ENCODE measurements around the gene NBPF12. TPM values are rescaled to one million over a fixed set of nuclear protein-coding genes. Genes with fewer than 3 reads are reported as not detected.
A peak's percentile ranks its signal among the peaks of the same experiment; 100 is the strongest.
"Not testable (repeated sequence)": the region's sequence is repeated elsewhere in the genome, so short reads cannot be mapped to it uniquely, and the experiment has no call there.

The NBPF12 gene
- polyA plus RNA-seq (ENCODE audit: insufficient read length): 13.1 TPM

- DNase-seq (ENCODE audit: low read depth): peak; percentile 34
Measured at GRCh38 chr1:146938242-146938902, at the start of gene NBPF12. Gene NBPF12 (plus strand): TSS chr1:146938324. CDS start chr1:146960144, 21,820 bp downstream.

GRCh38 chr1:146891355-146891754 is 46.8 kb upstream of the NBPF12 start:
- DNase-seq (ENCODE audit: low read depth): not testable (repeated sequence)

- not testable (repeated sequence) for DNase-seq (ENCODE audit: low read depth)
Measured at GRCh38 chr1:146892331-146892730, 45.8 kb upstream of the NBPF12 start.

- DNase-seq (ENCODE audit: low read depth): not testable (repeated sequence)
Measured at GRCh38 chr1:146907565-146908261, 30.4 kb upstream of the NBPF12 start.

- DNase-seq (ENCODE audit: low read depth): not testable (repeated sequence)
Measured at GRCh38 chr1:146912975-146913374, 25.1 kb upstream of the NBPF12 start.

- not testable (repeated sequence) for DNase-seq (ENCODE audit: low read depth)
Measured at GRCh38 chr1:146920811-146921210, 17.3 kb upstream of the NBPF12 start.

GRCh38 chr1:146922614-146923013 is 15.5 kb upstream of the NBPF12 start:
- not testable (repeated sequence) for DNase-seq (ENCODE audit: low read depth)

GRCh38 chr1:146924106-146924505 is 14.0 kb upstream of the NBPF12 start:
- not testable (repeated sequence) for DNase-seq (ENCODE audit: low read depth)

- not testable (repeated sequence) for DNase-seq (ENCODE audit: low read depth)
Measured at GRCh38 chr1:146926413-146926812, 11.7 kb upstream of the NBPF12 start.

GRCh38 chr1:146930225-146930624 is 7.9 kb upstream of the NBPF12 start:
- not testable (repeated sequence) for DNase-seq (ENCODE audit: low read depth)

GRCh38 chr1:146934390-146935223 is 3.5 kb upstream of the NBPF12 start:
- not testable (repeated sequence) for DNase-seq (ENCODE audit: low read depth)

- not testable (repeated sequence) for DNase-seq (ENCODE audit: low read depth)
Measured at GRCh38 chr1:146937462-146937861, 662 bp upstream of the NBPF12 start.

GRCh38 chr1:146938927-146939786 is 1.0 kb downstream of the NBPF12 start:
- not testable (repeated sequence) for DNase-seq (ENCODE audit: low read depth)

- DNase-seq (ENCODE audit: low read depth): not testable (repeated sequence)
Measured at GRCh38 chr1:146940293-146940692, 2.2 kb downstream of the NBPF12 start.

- not testable (repeated sequence) for DNase-seq (ENCODE audit: low read depth)
Measured at GRCh38 chr1:146943342-146943886, 5.3 kb downstream of the NBPF12 start.

- not testable (repeated sequence) for DNase-seq (ENCODE audit: low read depth)
Measured at GRCh38 chr1:146948127-146948526, 10.0 kb downstream of the NBPF12 start.

GRCh38 chr1:146964340-146964739 is 26.2 kb downstream of the NBPF12 start:
- DNase-seq (ENCODE audit: low read depth): peak; percentile 9

GRCh38 chr1:146966351-146966750 is 28.2 kb downstream of the NBPF12 start:
- not testable (repeated sequence) for DNase-seq (ENCODE audit: low read depth)

GRCh38 chr1:146970656-146971055 is 32.5 kb downstream of the NBPF12 start:
- DNase-seq (ENCODE audit: low read depth): peak; percentile 13

GRCh38 chr1:146972681-146973080 is 34.6 kb downstream of the NBPF12 start:
- DNase-seq (ENCODE audit: low read depth): not testable (repeated sequence)

GRCh38 chr1:146985855-146986254 is 47.7 kb downstream of the NBPF12 start:
- not testable (repeated sequence) for DNase-seq (ENCODE audit: low read depth)

Measured in forelimb muscle (tissue), 1 donor.